Brain microvascular endothelial cell (primary cell): Measurements from ENCODE around the gene MFAP5.

ENCODE experiments used
- DNase-seq: peaks from one replicate; pipeline ENCODE4 v3.0.0-alpha.2; 2020
- H3K27ac ChIP-seq: fragments of 250-450 bp; sonication (Bioruptor Pico); 2 replicates; pipeline ENCODE4 v1.5.1; 2020; ENCODE audit warnings: mild to moderate bottlenecking, moderate library complexity
- H3K27me3 ChIP-seq: fragments of 250-450 bp; sonication (Bioruptor Pico); replicated peaks from 2 replicates; pipeline ENCODE4 v1.5.1; 2020; ENCODE audit warnings: mild to moderate bottlenecking
- H3K36me3 ChIP-seq: fragments of 250-450 bp; sonication (Bioruptor Pico); replicated peaks from 2 replicates; pipeline ENCODE4 v1.5.1; 2020; ENCODE audit warnings: mild to moderate bottlenecking
- H3K4me3 ChIP-seq: 2 replicates; pipeline ENCODE4 v1.5.1; 2011; ENCODE audit warnings: low read depth, mild to moderate bottlenecking, control low read depth, low read length, moderate library complexity
- CTCF ChIP-seq: IDR thresholded peaks from 2 replicates; pipeline ENCODE4 v1.5.1; 2011; ENCODE audit warnings: low read depth, mild to moderate bottlenecking, moderate library complexity, low read length, control low read depth, inconsistent platforms; ENCODE audit errors: missing control alignments
- in situ Hi-C: cut with HindIII; loops from 2 replicates; pipeline ENCODE4 v1.10.0; 2017; ENCODE audit warnings: low sequenced_read_pairs, low pct_ligation_motif_present

The MFAP5 gene

GRCh38 chr12:8661016-8661415 lies 1.6 kb downstream of the MFAP5 start:
- H3K4me3 ChIP-seq = no peak overlapping the region
- no peak for DNase-seq
- H3K36me3 ChIP-seq = no peaks in the 10 kb centered on the region
- TF ChIP-seq CTCF = no peak
- H3K27me3 ChIP-seq = no peaks in the 10 kb centered on the region
- in situ Hi-C loops = no loop called here
- no peak overlapping the region for H3K27ac ChIP-seq

- Histone ChIP-seq H3K36me3 (no peaks in the 10 kb centered on the region), H3K27me3 (no peaks in the 10 kb centered on the region), H3K27ac (no peak overlapping the region), H3K4me3 (no peak overlapping the region)
- in situ Hi-C loops = no loop called here
- no peak for DNase-seq
- TF ChIP-seq CTCF = no peak
These were observed 4.3 kb downstream of the MFAP5 start for GRCh38 chr12:8658346-8658745.

- no peak for TF ChIP-seq CTCF
- Histone ChIP-seq H3K27me3 (no peaks in the 10 kb centered on the region), H3K36me3 (no peaks in the 10 kb centered on the region), H3K27ac (no peak overlapping the region), H3K4me3 (no peak overlapping the region)
- DNase-seq = no peak
- in situ Hi-C loops = no loop called here
These were observed 7.2 kb downstream of the MFAP5 start for GRCh38 chr12:8655421-8655820.

GRCh38 chr12:8648576-8649205 lies 13.9 kb downstream of the MFAP5 start:
- Histone ChIP-seq H3K4me3 (no peak overlapping the region), H3K27me3 (no peaks in the 10 kb centered on the region), H3K36me3 (no peaks in the 10 kb centered on the region), H3K27ac (no peak overlapping the region)
- no peak for TF ChIP-seq CTCF
- no peak for DNase-seq
- in situ Hi-C loops = no loop called here

- Histone ChIP-seq H3K36me3 (no peaks in the 10 kb centered on the region), H3K27me3 (no peaks in the 10 kb centered on the region), H3K27ac (no peak overlapping the region), H3K4me3 (no peak overlapping the region)
- DNase-seq = no peak
- in situ Hi-C loops = no loop called here
- no peak for TF ChIP-seq CTCF
These were observed 14.7 kb downstream of the MFAP5 start for GRCh38 chr12:8647968-8648367.

GRCh38 chr12:8644345-8645248 lies 18.0 kb downstream of the MFAP5 start:
- DNase-seq = no peak
- Histone ChIP-seq H3K4me3 (no peak overlapping the region), H3K27me3 (no peaks in the 10 kb centered on the region), H3K27ac (no peak overlapping the region), H3K36me3 (no peaks in the 10 kb centered on the region)
- no peak for TF ChIP-seq CTCF
- in situ Hi-C loops = no loop called here
